Trophoblast cell (in vitro differentiated cells and primary cell): ENCODE measurements around the gene PIP4P1.

ENCODE experiments used
- DNase-seq, 2 donors: peaks; one replicate each; pipeline ENCODE4 v3.0.0-alpha.2; 2016
- H2AFZ ChIP-seq: 2 replicates; pipeline ENCODE4 v1.6.1; 2013; ENCODE audit warnings: low read length, moderate library complexity, mild to moderate bottlenecking; ENCODE audit not compliant: insufficient read depth, poor library complexity
- H2AK5ac ChIP-seq: 2 replicates; pipeline ENCODE4 v1.6.1; 2013; ENCODE audit warnings: mild to moderate bottlenecking, low read length
- H2BK120ac ChIP-seq: 2 replicates; pipeline ENCODE4 v1.6.1; 2013; ENCODE audit warnings: low read length, mild to moderate bottlenecking, moderate library complexity; ENCODE audit not compliant: insufficient read depth, poor library complexity
- H2BK12ac ChIP-seq: 2 replicates; pipeline ENCODE4 v1.6.1; 2013; ENCODE audit warnings: mild to moderate bottlenecking, low read length, moderate library complexity
- H2BK5ac ChIP-seq: 2 replicates; pipeline ENCODE4 v1.6.1; 2013; ENCODE audit warnings: low read length, low read depth, moderate library complexity, mild to moderate bottlenecking; ENCODE audit not compliant: poor library complexity
- H3K14ac ChIP-seq: 2 replicates; pipeline ENCODE4 v1.6.1; 2013; ENCODE audit warnings: mild to moderate bottlenecking, low read length
- H3K18ac ChIP-seq: 2 replicates; pipeline ENCODE4 v1.6.1; 2013; ENCODE audit warnings: mild to moderate bottlenecking, low read length
- H3K23ac ChIP-seq: 2 replicates; pipeline ENCODE4 v1.6.1; 2013; ENCODE audit warnings: low read length
- H3K27ac ChIP-seq: 2 replicates; pipeline ENCODE4 v1.5.1; 2013; ENCODE audit warnings: low read depth, mild to moderate bottlenecking, inconsistent platforms, low read length, moderate library complexity
- H3K27me3 ChIP-seq: 2 replicates; pipeline ENCODE4 v1.6.1; 2013; ENCODE audit warnings: inconsistent platforms, mild to moderate bottlenecking, low read length, moderate library complexity; ENCODE audit not compliant: insufficient read depth
- H3K36me3 ChIP-seq, 2 experiments: 1 replicate in 1 of 2; 2 replicates in 1 of 2; pipeline ENCODE4 v1.6.1; 2013; ENCODE audit warnings: low read length in 2 of 2, mild to moderate bottlenecking in 2 of 2, moderate library complexity in 1 of 2; ENCODE audit not compliant: insufficient read depth in 2 of 2, control insufficient read depth in 1 of 2
- H3K4ac ChIP-seq: 2 replicates; pipeline ENCODE4 v1.6.1; 2013; ENCODE audit warnings: low read depth, mild to moderate bottlenecking, low read length, moderate library complexity
- H3K4me1 ChIP-seq, 2 experiments: 1 replicate in 1 of 2; 2 replicates in 1 of 2; pipeline ENCODE4 v1.6.1; 2013; ENCODE audit warnings: low read length in 2 of 2, mild to moderate bottlenecking in 2 of 2, moderate library complexity in 1 of 2; ENCODE audit not compliant: insufficient read depth in 2 of 2, control insufficient read depth in 1 of 2
- H3K4me2 ChIP-seq: 2 replicates; pipeline ENCODE4 v1.6.1; 2013; ENCODE audit warnings: inconsistent platforms, mild to moderate bottlenecking, low read length, moderate library complexity
- H3K4me3 ChIP-seq: 2 replicates; pipeline ENCODE4 v1.5.1; 2013; ENCODE audit warnings: mild to moderate bottlenecking, low read depth, low read length, inconsistent platforms
- H3K79me1 ChIP-seq: one replicate; pipeline ENCODE4 v1.6.1; 2013; ENCODE audit warnings: low read length
- H3K79me2 ChIP-seq: 2 replicates; pipeline ENCODE4 v1.6.1; 2013; ENCODE audit warnings: low read length, mild to moderate bottlenecking; ENCODE audit not compliant: control insufficient read depth, insufficient read depth, poor library complexity
- H3K9ac ChIP-seq: 2 replicates; pipeline ENCODE4 v1.6.1; 2013; ENCODE audit warnings: mild to moderate bottlenecking, low read length
- H3K9me3 ChIP-seq: 2 replicates; pipeline ENCODE4 v1.6.1; 2013; ENCODE audit warnings: low read depth, mild to moderate bottlenecking, control low read depth, inconsistent platforms, low read length; ENCODE audit not compliant: insufficient read depth
- H4K12ac ChIP-seq: 2 replicates; pipeline ENCODE4 v1.6.1; 2013; ENCODE audit warnings: low read depth, mild to moderate bottlenecking, low read length, moderate library complexity
- H4K8ac ChIP-seq: 2 replicates; pipeline ENCODE4 v1.6.1; 2013; ENCODE audit warnings: low read depth, mild to moderate bottlenecking, low read length, moderate library complexity
- H4K91ac ChIP-seq: one replicate; pipeline ENCODE4 v1.6.1; 2013; ENCODE audit warnings: low read depth, mild to moderate bottlenecking, low read length, moderate library complexity
- WGBS: extraction: QIAGEN DNeasy Blood & Tissue Kit; methylation state at CpG from one replicate; pipeline ENCODE4 v1.1.7; 2013; ENCODE audit warnings: missing lambda C conversion rate; ENCODE audit not compliant: insufficient read length, insufficient coverage; ENCODE audit errors: extremely low coverage; 5-methylcytosine and 5-hydroxymethylcytosine counted together

Gene PIP4P1

GRCh38 chr14:20435582-20436362 is 25.5 kb downstream of the PIP4P1 start, which contains the start of gene KLHL33:
Gene KLHL33 (minus strand): TSS chr14:20436166. CDS start chr14:20435811, 355 bp downstream.
- Histone ChIP-seq H3K4ac (no peak within 1 kb of the TSS), H3K4me3 (no peak within 1 kb of the TSS), H2AK5ac (no peak within 1 kb of the TSS), H4K12ac (no peak within 1 kb of the TSS), H3K9me3 (no peaks in the 10 kb centered on the region), H3K18ac (no peak within 1 kb of the TSS), H3K23ac (peak within 1 kb of the TSS; percentile 18), H3K27ac (no peak within 1 kb of the TSS), H3K4me1 (no peaks in the 10 kb centered on the region), H2AFZ (no peak within 1 kb of the TSS), H3K4me2 (peak within 1 kb of the TSS; percentile 2), H3K79me2 (no peaks in the 10 kb centered on the region), H4K8ac (no peak within 1 kb of the TSS), H3K36me3 (no peaks in the 10 kb centered on the region), H3K14ac (no peak within 1 kb of the TSS), H2BK5ac (no peak within 1 kb of the TSS), H3K79me1 (no peaks in the 10 kb centered on the region), H4K91ac (no peak within 1 kb of the TSS), H2BK120ac (no peak within 1 kb of the TSS), H3K9ac (no peak within 1 kb of the TSS), H3K27me3 (no peaks in the 10 kb centered on the region), H2BK12ac (no peak within 1 kb of the TSS)
- WGBS, result no CpG with 5 or more reads among the region's 17 CpGs
- no peak for DNase-seq

GRCh38 chr14:20434701-20435581 is 26.3 kb downstream of the PIP4P1 start:
- no peak overlapping the region for H3K23ac ChIP-seq
- no peaks in the 10 kb centered on the region for H3K36me3 ChIP-seq
- H3K79me1 ChIP-seq, result no peaks in the 10 kb centered on the region
- H2BK12ac ChIP-seq, result no peak overlapping the region
- H4K91ac ChIP-seq, result no peak overlapping the region
- no peak overlapping the region for H2BK120ac ChIP-seq
- no peak overlapping the region for H2AK5ac ChIP-seq
- H3K9ac ChIP-seq, result no peak overlapping the region
- peak overlapping the region; percentile 2 for H3K4me2 ChIP-seq
- H4K8ac ChIP-seq, result no peak overlapping the region
- no peak overlapping the region for H3K27ac ChIP-seq
- H3K14ac ChIP-seq, result no peak overlapping the region
- no peak overlapping the region for H3K4me3 ChIP-seq
- H3K18ac ChIP-seq, result no peak overlapping the region
- H2BK5ac ChIP-seq, result no peak overlapping the region
- peaks cover 2% of the 10 kb centered on the region for H3K9me3 ChIP-seq
- no peak overlapping the region for H3K4ac ChIP-seq
- H3K79me2 ChIP-seq, result no peaks in the 10 kb centered on the region
- WGBS, result no CpG with 5 or more reads among the region's 44 CpGs
- DNase-seq, result no peak
- no peaks in the 10 kb centered on the region for H3K27me3 ChIP-seq
- no peak overlapping the region for H4K12ac ChIP-seq
- H2AFZ ChIP-seq, result no peak overlapping the region
- no peaks in the 10 kb centered on the region for H3K4me1 ChIP-seq

- Histone ChIP-seq H3K27me3 (no peaks in the 10 kb centered on the region), H2AK5ac (no peak overlapping the region), H3K18ac (no peak overlapping the region), H3K4me1 (peaks cover 4 to 6% of the 10 kb centered on the region in 2 experiments), H4K91ac (no peak overlapping the region), H4K12ac (no peak overlapping the region), H3K79me2 (no peaks in the 10 kb centered on the region), H4K8ac (no peak overlapping the region), H3K9ac (no peak overlapping the region), H2AFZ (no peak overlapping the region), H3K9me3 (peaks cover 3% of the 10 kb centered on the region), H3K36me3 (no peaks in the 10 kb centered on the region), H3K4ac (no peak overlapping the region), H3K27ac (no peak overlapping the region), H2BK12ac (no peak overlapping the region), H3K4me3 (no peak overlapping the region), H2BK120ac (no peak overlapping the region), H3K79me1 (no peaks in the 10 kb centered on the region), H2BK5ac (no peak overlapping the region), H3K4me2 (no peak overlapping the region), H3K14ac (no peak overlapping the region), H3K23ac (no peak overlapping the region)
- no peak for DNase-seq
- WGBS, result no CpG with 5 or more reads among the region's 30 CpGs
Observed at GRCh38 chr14:20429801-20430669, 31.2 kb downstream of the PIP4P1 start.

GRCh38 chr14:20428802-20429201 is 32.4 kb downstream of the PIP4P1 start:
- Histone ChIP-seq H3K14ac (no peak overlapping the region), H2AFZ (no peak overlapping the region), H3K9ac (no peak overlapping the region), H3K36me3 (no peaks in the 10 kb centered on the region), H3K27ac (no peak overlapping the region), H3K23ac (no peak overlapping the region), H4K12ac (no peak overlapping the region), H2BK12ac (no peak overlapping the region), H4K91ac (no peak overlapping the region), H3K18ac (no peak overlapping the region), H3K79me1 (no peaks in the 10 kb centered on the region), H3K4ac (no peak overlapping the region), H2BK5ac (no peak overlapping the region), H3K4me3 (no peak overlapping the region), H3K4me2 (no peak overlapping the region), H2AK5ac (no peak overlapping the region), H4K8ac (no peak overlapping the region), H3K9me3 (peaks cover 3% of the 10 kb centered on the region), H3K27me3 (no peaks in the 10 kb centered on the region), H3K79me2 (no peaks in the 10 kb centered on the region), H2BK120ac (no peak overlapping the region), H3K4me1 (peaks cover 4 to 6% of the 10 kb centered on the region in 2 experiments)
- no CpG with 5 or more reads among the region's 5 CpGs for WGBS
- no peak for DNase-seq
